SK-N-MC (cell line): ENCODE measurements around the gene JOSD2.
"Not testable (repeated sequence)": the region's sequence is repeated elsewhere in the genome, so short reads cannot be mapped to it uniquely, and the experiment has no call there.

Experiments
- DNase-seq: peaks from one replicate; pipeline ENCODE4 v3.0.0-alpha.2; 2011; ENCODE audit warnings: low read depth, low spot score
- H3K27ac ChIP-seq: fragments of 200-600 bp; sonication (generic); 2 replicates; pipeline ENCODE4 v1.5.1; 2016; ENCODE audit warnings: mixed run types
- H3K36me3 ChIP-seq: fragments of 200-600 bp; sonication (generic); 2 replicates; pipeline ENCODE4 v1.6.1; 2017; ENCODE audit warnings: antibody characterized with exemption, low read length, mixed read lengths; ENCODE audit not compliant: insufficient read depth
- H3K4me3 ChIP-seq: fragments of 200-600 bp; sonication (generic); 2 replicates; pipeline ENCODE4 v1.5.1; 2016
- H3K9ac ChIP-seq: fragments of 200-600 bp; sonication (generic); 2 replicates; pipeline ENCODE4 v1.8.0; 2017; ENCODE audit warnings: mixed run types, mixed read lengths; ENCODE audit not compliant: insufficient read length
- H3K9me3 ChIP-seq: fragments of 200-600 bp; sonication (generic); 2 replicates; pipeline ENCODE4 v1.6.1; 2017; ENCODE audit warnings: low read depth, mild to moderate bottlenecking, antibody characterized with exemption, low read length, moderate library complexity, mixed read lengths
- EZH2 ChIP-seq: fragments of 200-600 bp; sonication (generic); IDR thresholded peaks from one replicate; pipeline ENCODE4 v1.6.1; 2017; ENCODE audit warnings: antibody characterized with exemption
- FOXP2 ChIP-seq: optimal IDR thresholded peaks from 2 replicates; pipeline ENCODE3; 2011; ENCODE audit warnings: mild to moderate bottlenecking, moderate library complexity; ENCODE audit not compliant: insufficient read depth; ENCODE audit errors: extremely low read length, control extremely low read depth
- POLR2AphosphoS5 ChIP-seq: IDR thresholded peaks from 2 replicates; pipeline ENCODE4 v1.6.1; 2012; ENCODE audit warnings: mild to moderate bottlenecking, low read depth, low read length, borderline replicate concordance

Gene JOSD2

GRCh38 chr19:50479761-50480251 is 31.2 kb downstream of the JOSD2 start:
- no peak for TF ChIP-seq FOXP2
- Histone ChIP-seq H3K9me3 (no peaks in the 10 kb centered on the region), H3K9ac (no peak overlapping the region), H3K27ac (no peak overlapping the region), H3K4me3 (no peak overlapping the region), H3K36me3 (peaks cover 16% of the 10 kb centered on the region; the same call in 1 of the 2 replicates)
- no peak for DNase-seq

- Histone ChIP-seq H3K9me3 (no peaks in the 10 kb centered on the region), H3K27ac (no peak overlapping the region), H3K9ac (no peak overlapping the region), H3K4me3 (no peak overlapping the region), H3K36me3 (peaks cover 16% of the 10 kb centered on the region; the same call in 1 of the 2 replicates)
- no peak for DNase-seq
- TF ChIP-seq EZH2 (no peak), FOXP2 (no peak), POLR2AphosphoS5 (no peak)
These were observed 31.9 kb downstream of the JOSD2 start for GRCh38 chr19:50478901-50479715.

DNA sequence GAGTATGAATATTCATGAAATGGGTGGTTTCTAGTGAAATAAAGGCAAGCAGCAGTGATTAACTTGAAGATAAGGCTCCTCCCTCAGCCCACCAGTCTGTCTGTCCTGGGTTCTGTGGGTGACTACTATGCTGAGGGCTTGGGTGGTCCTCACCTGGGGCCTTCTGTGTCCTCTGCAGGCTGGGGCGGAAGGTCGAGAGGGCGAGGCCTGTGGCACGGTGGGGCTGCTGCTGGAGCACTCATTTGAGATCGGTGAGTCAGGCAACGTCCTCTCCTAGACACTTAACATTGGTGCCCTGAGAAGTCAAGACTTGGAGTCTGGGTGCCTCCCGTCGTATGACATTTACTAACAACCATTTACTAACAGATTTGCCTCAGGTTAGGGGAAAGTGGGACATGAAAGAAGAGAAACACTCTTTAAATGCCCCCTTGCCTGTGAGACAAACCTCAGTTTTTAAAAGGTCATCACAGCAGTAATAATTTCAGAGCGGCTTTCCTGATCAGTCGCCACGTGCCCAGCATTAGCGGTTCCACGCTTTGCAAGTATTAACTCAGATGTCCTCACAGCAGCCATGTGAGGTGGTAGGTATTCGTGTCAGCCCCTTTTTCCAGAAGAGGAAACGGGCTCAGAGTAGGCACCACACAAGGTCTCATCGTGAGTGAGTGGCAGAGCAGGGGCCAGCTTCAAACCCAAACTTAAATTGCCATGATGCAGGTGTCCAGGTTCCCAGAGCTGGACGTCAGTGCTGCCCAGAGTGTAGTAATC is 33.1 kb downstream of the JOSD2 start:
- H3K9me3 ChIP-seq: no peaks in the 10 kb centered on the region
- H3K36me3 ChIP-seq: peaks cover 16% of the 10 kb centered on the region; the same call in 1 of the 2 replicates
- TF ChIP-seq EZH2: no peak
- no peak for TF ChIP-seq POLR2AphosphoS5
- no peak for TF ChIP-seq FOXP2
- DNase-seq: no peak
- H3K27ac ChIP-seq: no peak overlapping the region
- no peak overlapping the region; the same call in 1 of the 2 replicates for H3K4me3 ChIP-seq
- H3K9ac ChIP-seq: no peak overlapping the region

DNA sequence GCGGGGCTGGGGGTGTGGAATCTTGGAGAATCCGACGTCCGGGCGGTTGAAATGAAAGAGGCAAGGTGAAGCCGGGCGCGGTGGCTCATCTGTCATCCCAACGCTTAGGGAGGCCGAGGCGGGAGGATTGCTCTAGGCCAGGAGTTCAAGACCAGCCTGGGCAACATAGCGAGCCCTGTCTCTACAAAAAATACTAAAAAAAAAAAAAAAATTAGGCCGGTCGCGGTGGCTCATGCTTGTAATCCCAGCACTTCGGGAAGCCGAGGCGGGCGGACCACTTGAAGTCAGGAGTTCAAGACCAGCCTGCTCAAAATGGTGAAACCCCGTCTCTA is 34.1 kb downstream of the JOSD2 start:
- Histone ChIP-seq H3K9ac (peak overlapping the region; percentile 89), H3K9me3 (no peaks in the 10 kb centered on the region), H3K27ac (no peak overlapping the region), H3K36me3 (peaks cover 16% of the 10 kb centered on the region; the same call in 1 of the 2 replicates), H3K4me3 (peak overlapping the region; percentile 98)
- no peak for DNase-seq
- no peak for TF ChIP-seq FOXP2
- TF ChIP-seq POLR2AphosphoS5: no peak
- TF ChIP-seq EZH2: no peak

DNA sequence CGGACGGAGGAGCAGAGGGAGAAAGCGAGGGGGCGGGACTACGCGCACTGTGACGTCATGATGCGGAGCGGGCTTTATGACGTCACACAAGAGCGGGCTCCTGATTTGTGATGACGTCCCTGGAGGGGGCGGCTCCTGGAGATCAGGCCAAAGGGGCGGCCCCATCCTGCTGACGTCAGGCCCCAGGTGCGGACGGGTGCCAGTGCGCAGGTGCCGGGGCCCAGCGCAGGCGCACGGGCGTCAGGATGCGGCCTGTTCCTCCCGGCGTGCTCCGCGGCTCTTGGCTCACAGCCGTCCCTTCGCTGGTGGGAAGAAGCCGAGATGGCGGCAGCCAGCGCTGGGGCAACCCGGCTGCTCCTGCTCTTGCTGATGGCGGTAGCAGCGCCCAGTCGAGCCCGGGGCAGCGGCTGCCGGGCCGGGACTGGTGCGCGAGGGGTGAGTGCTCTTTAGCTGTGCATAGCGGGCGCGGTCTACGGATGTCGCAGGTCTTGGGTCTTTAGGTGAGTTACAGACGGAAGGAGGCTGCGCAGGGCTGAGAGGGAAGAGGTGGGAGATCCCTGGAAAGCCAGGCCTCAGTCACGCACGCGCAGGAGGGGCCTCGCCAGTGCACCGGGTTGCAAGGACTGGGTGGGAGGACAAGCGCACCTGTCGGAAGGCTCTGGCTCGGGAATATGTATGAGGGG is 34.6 kb downstream of the JOSD2 start, which contains the start of the genes EMC10 and GARIN5A:
EMC10 (plus strand) TSS at position 284 of the 683 bp plus-strand sequence; CDS start at position 322, 38 bp downstream.
GARIN5A (minus strand) TSS at position 625 of the 683 bp plus-strand sequence; CDS start at position 165, 460 bp downstream.
- peak within 1 kb of the TSS; percentile 89 for H3K9ac ChIP-seq
- H3K4me3 ChIP-seq: peak within 1 kb of the TSS; percentile 98
- H3K36me3 ChIP-seq: peaks cover 16% of the 10 kb centered on the region; the same call in 1 of the 2 replicates
- peak; percentile 26 for DNase-seq
- H3K27ac ChIP-seq: no peak within 1 kb of the TSS
- TF ChIP-seq EZH2: no peak
- TF ChIP-seq FOXP2: no peak
- TF ChIP-seq POLR2AphosphoS5: peak; percentile 93
- H3K9me3 ChIP-seq: no peaks in the 10 kb centered on the region

GRCh38 chr19:50475736-50476223 is 35.2 kb downstream of the JOSD2 start:
- H3K4me3 ChIP-seq: no peak overlapping the region
- H3K27ac ChIP-seq: no peak overlapping the region
- H3K9me3 ChIP-seq: no peaks in the 10 kb centered on the region
- DNase-seq: no peak
- H3K9ac ChIP-seq: no peak overlapping the region
- peaks cover 16% of the 10 kb centered on the region; the same call in 1 of the 2 replicates for H3K36me3 ChIP-seq
- no peak for TF ChIP-seq FOXP2
- no peak for TF ChIP-seq POLR2AphosphoS5
- TF ChIP-seq EZH2: no peak

GRCh38 chr19:50475101-50475568 is 35.9 kb downstream of the JOSD2 start:
- Histone ChIP-seq H3K9me3 (no peaks in the 10 kb centered on the region), H3K4me3 (no peak overlapping the region), H3K9ac (no peak overlapping the region), H3K36me3 (peaks cover 16% of the 10 kb centered on the region; the same call in 1 of the 2 replicates), H3K27ac (no peak overlapping the region)
- no peak for DNase-seq
- TF ChIP-seq FOXP2 (no peak), POLR2AphosphoS5 (no peak), EZH2 (no peak)

GRCh38 chr19:50473336-50473735 is 37.7 kb downstream of the JOSD2 start:
- not testable (repeated sequence) for H3K9ac ChIP-seq, H3K4me3 ChIP-seq, H3K27ac ChIP-seq, DNase-seq, H3K9me3 ChIP-seq, H3K36me3 ChIP-seq
